Effector CD4-positive, alpha-beta T cell (primary cell): ENCODE measurements around the gene METTL22.

Experiments used
- DNase-seq: peaks from one replicate; pipeline ENCODE4 v3.0.0-alpha.2; 2020

The METTL22 gene

GRCh38 chr16:8594149-8594666, 27.3 kb upstream of the METTL22 start:
- no peak for DNase-seq

GRCh38 chr16:8595783-8596182, 25.7 kb upstream of the METTL22 start:
- DNase-seq = no peak

- no peak for DNase-seq
These were observed 24.9 kb upstream of the METTL22 start for GRCh38 chr16:8596581-8596980.

- DNase-seq = no peak
These were observed 21.2 kb upstream of the METTL22 start for GRCh38 chr16:8600144-8600775.

GRCh38 chr16:8605554-8605953, 15.9 kb upstream of the METTL22 start:
- DNase-seq = no peak

GRCh38 chr16:8607214-8607613, 14.3 kb upstream of the METTL22 start:
- DNase-seq = no peak

GRCh38 chr16:8611122-8611521, 10.4 kb upstream of the METTL22 start:
- DNase-seq = no peak

- no peak for DNase-seq
These were observed 9.5 kb upstream of the METTL22 start for GRCh38 chr16:8611886-8612600.

GRCh38 chr16:8614435-8615029, 7.0 kb upstream of the METTL22 start:
- no peak for DNase-seq

- DNase-seq = no peak
These were observed 1.7 kb upstream of the METTL22 start for GRCh38 chr16:8619671-8620370.

GRCh38 chr16:8620535-8620934, 963 bp upstream of the METTL22 start:
- DNase-seq = no peak

- DNase-seq = no peak
These were observed 301 bp upstream of the METTL22 start for GRCh38 chr16:8621222-8621571.

GRCh38 chr16:8622315-8622656, 788 bp downstream of the METTL22 start:
- no peak for DNase-seq

- DNase-seq = no peak
These were observed 2.1 kb downstream of the METTL22 start for GRCh38 chr16:8623634-8624033.

- DNase-seq = no peak
These were observed 4.1 kb downstream of the METTL22 start for GRCh38 chr16:8625491-8626087.

- no peak for DNase-seq
These were observed 5.4 kb downstream of the METTL22 start for GRCh38 chr16:8626946-8627345.

- DNase-seq = no peak
These were observed 6.0 kb downstream of the METTL22 start for GRCh38 chr16:8627456-8627855.

- no peak for DNase-seq
These were observed 7.7 kb downstream of the METTL22 start for GRCh38 chr16:8628981-8629725.

- no peak for DNase-seq
These were observed 8.9 kb downstream of the METTL22 start for GRCh38 chr16:8630255-8630953.

GRCh38 chr16:8631373-8631772, 9.9 kb downstream of the METTL22 start:
- no peak for DNase-seq

- no peak for DNase-seq
These were observed 10.4 kb downstream of the METTL22 start for GRCh38 chr16:8631818-8632465.
